Fibroblast of skin of back (primary cell): ENCODE data around the gene COG1. TPM values are rescaled to one million over a fixed set of nuclear protein-coding genes. Genes with fewer than 3 reads are reported as not detected.
"Not testable (repeated sequence)": the region's sequence is repeated elsewhere in the genome, so short reads cannot be mapped to it uniquely, and the experiment has no call there.

Source experiments
- DNase-seq: peaks from one replicate; pipeline ENCODE4 v3.0.0-alpha.2; 2013
- polyA plus RNA-seq, 2 experiments: library from polyadenylated mRNA; unstranded; fragments of 120-200 nt; gene quantifications; one replicate each; pipeline ENCODE4 v1.2.1, GENCODE V29; 2013; ENCODE audit not compliant: insufficient read length in 2 of 2

The COG1 gene
- polyA plus RNA-seq (2013, experiment 1 of 2; ENCODE audit: insufficient read length): 30.0 TPM
- polyA plus RNA-seq (2013, experiment 2 of 2; ENCODE audit: insufficient read length): 34.4 TPM

- peak; percentile 92 for DNase-seq
Measured at GRCh38 chr17:73192894-73193701, at the start of gene COG1. TSS of gene COG1 (plus strand) at chr17:73193055. CDS start at chr17:73193070, 15 bp downstream.

- not testable (repeated sequence) for DNase-seq
Measured at GRCh38 chr17:73144209-73144608, 48.6 kb upstream of the COG1 start.

- DNase-seq: no peak
Measured at GRCh38 chr17:73145641-73146040, 47.2 kb upstream of the COG1 start.

GRCh38 chr17:73147791-73148190 lies 45.1 kb upstream of the COG1 start:
- DNase-seq: not testable (repeated sequence)

GRCh38 chr17:73148540-73149334 lies 44.1 kb upstream of the COG1 start:
- DNase-seq: no peak

- DNase-seq: not testable (repeated sequence)
Measured at GRCh38 chr17:73150622-73151300, 42.1 kb upstream of the COG1 start.

- DNase-seq: no peak
Measured at GRCh38 chr17:73151916-73152632, 40.8 kb upstream of the COG1 start.

GRCh38 chr17:73155410-73156165 lies 37.3 kb upstream of the COG1 start:
- no peak for DNase-seq

- DNase-seq: peak; percentile 56
Measured at GRCh38 chr17:73156166-73156840, 36.6 kb upstream of the COG1 start.

- no peak for DNase-seq
Measured at GRCh38 chr17:73156887-73157520, 35.9 kb upstream of the COG1 start.

- no peak for DNase-seq
Measured at GRCh38 chr17:73157521-73157890, 35.3 kb upstream of the COG1 start.

- DNase-seq: no peak
Measured at GRCh38 chr17:73158133-73158532, 34.7 kb upstream of the COG1 start.

GRCh38 chr17:73160980-73161630 lies 31.8 kb upstream of the COG1 start:
- no peak for DNase-seq

GRCh38 chr17:73163043-73163442 lies 29.8 kb upstream of the COG1 start:
- no peak for DNase-seq

GRCh38 chr17:73165616-73166404 lies 27.0 kb upstream of the COG1 start:
- DNase-seq: no peak

- no peak for DNase-seq
Measured at GRCh38 chr17:73166731-73167581, 25.9 kb upstream of the COG1 start.

GRCh38 chr17:73168667-73169066 lies 24.2 kb upstream of the COG1 start:
- no peak for DNase-seq

- no peak for DNase-seq
Measured at GRCh38 chr17:73170324-73170723, 22.5 kb upstream of the COG1 start.
